IMR-90 (cell line): ENCODE data around the gene TBC1D22A. TPM values are rescaled to one million over a fixed set of nuclear protein-coding genes. Genes with fewer than 3 reads are reported as not detected.

Source experiments
- ATAC-seq: fragments of 200-7000 bp; cut with Tn5 transposase; 2 replicates; pipeline ENCODE4 v1.9.1; 2020; ENCODE audit warnings: low read depth, mild to moderate bottlenecking, moderate library complexity
- BruUV-seq: library from RNA; stranded (reverse); fragments of 400-500 nt; replicated peaks from 2 replicates; lab custom pipeline; 2021; lab: Mats Ljungman, UMichigan
- CTCF ChIA-PET: fragments of 300-600 bp; formaldehyde crosslinking; extraction: SDS; loops from one replicate; lab custom pipeline; 2021; ENCODE audit warnings: antibody characterized with exemption; lab: Yijun Ruan, JAX
- POLR2A ChIA-PET: fragments of 300-600 bp; sonication (Branson Sonifier 250); formaldehyde crosslinking; loops from one replicate; lab custom pipeline; 2022; ENCODE audit warnings: antibody characterized with exemption; ENCODE audit not compliant: unreplicated experiment; lab: Charles Lee
- DNase-seq: peaks from one replicate; pipeline ENCODE4 v3.0.0; 2013
- H2AFZ ChIP-seq: replicated peaks from 2 replicates; pipeline ENCODE3; 2013; ENCODE audit warnings: low read length, mild to moderate bottlenecking; ENCODE audit not compliant: poor library complexity
- H2AK5ac ChIP-seq: 2 replicates; pipeline ENCODE4 v1.6.1; 2013; ENCODE audit warnings: low read depth, low read length, inconsistent platforms
- H2AK9ac ChIP-seq: replicated peaks from 2 replicates; pipeline ENCODE3; 2013; ENCODE audit warnings: mild to moderate bottlenecking, low read depth, low read length, moderate library complexity; ENCODE audit not compliant: poor library complexity
- H2BK120ac ChIP-seq: 2 replicates; pipeline ENCODE4 v1.6.1; 2013; ENCODE audit warnings: low read depth, low read length, inconsistent platforms
- H2BK15ac ChIP-seq: 3 replicates; pipeline ENCODE4 v1.6.1; 2013; ENCODE audit warnings: low read depth, low read length, inconsistent platforms
- H2BK20ac ChIP-seq: 2 replicates; pipeline ENCODE4 v1.6.1; 2013; ENCODE audit warnings: low read depth, mild to moderate bottlenecking, inconsistent platforms, low read length, moderate library complexity
- H2BK5ac ChIP-seq: 2 replicates; pipeline ENCODE4 v1.6.1; 2013; ENCODE audit warnings: mild to moderate bottlenecking, low read depth, low read length, inconsistent platforms; ENCODE audit not compliant: poor library complexity, severe bottlenecking
- H3K14ac ChIP-seq: replicated peaks from 2 replicates; pipeline ENCODE4 v1.6.1; 2013; ENCODE audit warnings: low read depth, low read length, inconsistent platforms
- H3K18ac ChIP-seq: 2 replicates; pipeline ENCODE4 v1.6.1; 2013; ENCODE audit warnings: low read depth, low read length, control low read depth
- H3K23ac ChIP-seq: 2 replicates; pipeline ENCODE4 v1.6.1; 2013; ENCODE audit warnings: low read depth, low read length, inconsistent platforms
- H3K27ac ChIP-seq: 2 replicates; pipeline ENCODE4 v1.5.1; 2013; ENCODE audit warnings: mild to moderate bottlenecking, control low read depth, low read length; ENCODE audit not compliant: insufficient read depth
- H3K27me3 ChIP-seq: 2 replicates; pipeline ENCODE4 v1.6.1; 2013; ENCODE audit warnings: low read length; ENCODE audit not compliant: control insufficient read depth, insufficient read depth
- H3K36me3 ChIP-seq: 2 replicates; pipeline ENCODE4 v1.6.1; 2013; ENCODE audit warnings: low read length, mixed read lengths; ENCODE audit not compliant: control insufficient read depth, insufficient read depth
- H3K4ac ChIP-seq: 2 replicates; pipeline ENCODE4 v1.6.1; 2013; ENCODE audit warnings: low read depth, low read length, inconsistent platforms
- H3K4me1 ChIP-seq: 2 replicates; pipeline ENCODE4 v1.6.1; 2013; ENCODE audit warnings: low read length, mixed read lengths; ENCODE audit not compliant: control insufficient read depth, insufficient read depth
- H3K4me2 ChIP-seq: 2 replicates; pipeline ENCODE4 v1.6.1; 2013; ENCODE audit warnings: low read depth, mild to moderate bottlenecking, control low read depth, low read length, moderate library complexity
- H3K4me3 ChIP-seq: 2 replicates; pipeline ENCODE4 v1.5.1; 2013; ENCODE audit warnings: low read depth, mild to moderate bottlenecking, control low read depth, low read length, moderate library complexity; ENCODE audit not compliant: insufficient read depth
- H3K56ac ChIP-seq: 2 replicates; pipeline ENCODE4 v1.6.1; 2013; ENCODE audit warnings: low read length, inconsistent platforms; ENCODE audit not compliant: insufficient read depth; ENCODE audit errors: extremely low read depth
- H3K79me1 ChIP-seq, 2 experiments: 2 replicates each; pipeline ENCODE4 v1.6.1; 2013; ENCODE audit warnings: low read length in 2 of 2, inconsistent platforms in 1 of 2, low read depth in 1 of 2
- H3K9ac ChIP-seq: 2 replicates; pipeline ENCODE4 v1.6.1; 2013; ENCODE audit warnings: low read depth, low read length, control low read depth
- H3K9me1 ChIP-seq: 2 replicates; pipeline ENCODE4 v1.6.1; 2013; ENCODE audit warnings: low read length, inconsistent platforms; ENCODE audit not compliant: insufficient read depth
- H3K9me3 ChIP-seq: 2 replicates; pipeline ENCODE4 v1.6.1; 2013; ENCODE audit warnings: low read length; ENCODE audit not compliant: control insufficient read depth, insufficient read depth
- H4K20me1 ChIP-seq: 2 replicates; pipeline ENCODE4 v1.6.1; 2013; ENCODE audit warnings: low read length, inconsistent platforms; ENCODE audit not compliant: insufficient read depth
- H4K5ac ChIP-seq: 2 replicates; pipeline ENCODE4 v1.6.1; 2013; ENCODE audit warnings: mild to moderate bottlenecking, low read depth, low read length, control low read depth
- H4K8ac ChIP-seq, 2 experiments: 2 replicates each; pipeline ENCODE4 v1.6.1; 2013; ENCODE audit warnings: low read depth in 2 of 2, low read length in 2 of 2, control low read depth in 1 of 2, inconsistent platforms in 1 of 2
- H4K91ac ChIP-seq: 2 replicates; pipeline ENCODE4 v1.6.1; 2013; ENCODE audit warnings: low read depth, low read length, inconsistent platforms; ENCODE audit not compliant: insufficient read depth
- BHLHE40 ChIP-seq: fragments of 150-350 bp; IDR thresholded peaks from 2 replicates; pipeline ENCODE4 v1.6.1; 2016; ENCODE audit warnings: mild to moderate bottlenecking, low read depth, low read length
- CEBPB ChIP-seq: IDR thresholded peaks from 2 replicates; pipeline ENCODE4 v1.6.1; 2012; ENCODE audit warnings: low read depth, low read length, improper control_type of control experiment
- CHD1 ChIP-seq: IDR thresholded peaks from 2 replicates; pipeline ENCODE4 v1.6.1; 2012; ENCODE audit warnings: low read depth, low read length, improper control_type of control experiment
- ELK1 ChIP-seq: fragments of 150-350 bp; IDR thresholded peaks from 2 replicates; pipeline ENCODE4 v1.6.1; 2016; ENCODE audit warnings: low read depth, mild to moderate bottlenecking, low read length, moderate library complexity, borderline replicate concordance
- RAD21 ChIP-seq: IDR thresholded peaks from 2 replicates; pipeline ENCODE4 v1.6.1; 2012; ENCODE audit warnings: low read length, improper control_type of control experiment
- RCOR1 ChIP-seq: IDR thresholded peaks from 2 replicates; pipeline ENCODE4 v1.6.1; 2012; ENCODE audit warnings: mild to moderate bottlenecking, low read length, improper control_type of control experiment; ENCODE audit not compliant: insufficient replicate concordance
- WGBS, 2 experiments: methylation state at CpG; one replicate each; pipeline versions ENCODE4 v1.1.5 to v1.1.7; 2013; ENCODE audit warnings: missing lambda C conversion rate in 2 of 2; ENCODE audit not compliant: insufficient read length in 1 of 2; ENCODE audit errors: extremely low coverage in 2 of 2; 5-methylcytosine and 5-hydroxymethylcytosine counted together
- dilution Hi-C: fragments of 300-500 bp; cut with HindIII; formaldehyde crosslinking; loops from one replicate; pipeline ENCODE4 v1.14.3; 2018; ENCODE audit warnings: low sequenced_read_pairs; ENCODE audit not compliant: unreplicated experiment
- in situ Hi-C: fragments of 300-500 bp; cut with MboI; formaldehyde crosslinking; loops from 3 replicates; pipeline ENCODE4 v1.14.3; 2019; ENCODE audit warnings: low sequenced_read_pairs, inconsistent platforms, mixed read lengths
- intact Hi-C: fragments of 100-400 bp; cut with micrococcal nuclease; formaldehyde crosslinking; loops from 2 replicates; pipeline ENCODE4 v1.10.0; 2022
- polyA plus RNA-seq, 3 experiments: library from polyadenylated mRNA; depleted of rRNA; stranded (reverse); fragments of >200 nt; gene quantifications; 2 replicates each; pipeline ENCODE4 v1.2.3, GENCODE V29; 2012; ENCODE audit warnings: low replicate concordance in 1 of 3
- total RNA-seq: library from RNA; depleted of rRNA; stranded (reverse); fragments of >200 nt; gene quantifications from 2 replicates; pipeline ENCODE4 v1.2.3, GENCODE V29; 2012
- TF ChIP-seq, protein P1 (sequence below): conservative IDR thresholded peaks from 2 replicates; pipeline ENCODE4 v1.5.1; 2012; ENCODE audit warnings: mild to moderate bottlenecking, low read depth, low read length, improper control_type of control experiment

TBC1D22A gene
- total and polyA plus RNA-seq, 2 of the 4 experiments (the other 2 are of a cell fraction), result 9.0 to 16.7 TPM

- Histone ChIP-seq H3K4me3 (no peak overlapping the region), H3K56ac (no peak overlapping the region), H2BK120ac (no peak overlapping the region), H3K79me1 (peaks cover 31 to 70% of the 10 kb centered on the region in 2 experiments; a peak in 3 of 4 replicates), H2AFZ (no peak overlapping the region), H2AK9ac (peak overlapping the region; percentile 62), H3K18ac (no peak overlapping the region), H2BK15ac (no peak overlapping the region), H3K4me1 (peaks cover 45% of the 10 kb centered on the region), H3K14ac (0 out of 2 replicates have a peak overlapping the region, but pooled peaks have one; percentile 41), H4K91ac (no peak overlapping the region), H4K5ac (no peak overlapping the region), H2AK5ac (peak overlapping the region; percentile 0; the same call in 1 of the 2 replicates), H3K9me3 (no peaks in the 10 kb centered on the region), H2BK5ac (no peak overlapping the region), H4K8ac (no peak overlapping the region; a peak in 1 of 4 replicates), H3K23ac (no peak overlapping the region; the same call in 1 of the 2 replicates), H3K4me2 (peak overlapping the region; percentile 44), H3K36me3 (peaks cover 9% of the 10 kb centered on the region), H3K4ac (peak overlapping the region; percentile 10; the same call in 1 of the 2 replicates), H3K27me3 (no peaks in the 10 kb centered on the region), H4K20me1 (peaks cover 59% of the 10 kb centered on the region), H3K9me1 (peaks cover 23% of the 10 kb centered on the region), H3K27ac (peak overlapping the region; percentile 3; the same call in 1 of the 2 replicates), H3K9ac (no peak overlapping the region), H2BK20ac (no peak overlapping the region)
- dilution Hi-C loops, result no loop called here
- 89% methylated on average over 7 of the region's 12 CpGs; no CpG with 5 or more reads in 1 of the 2 experiments for WGBS, 2 experiments
- intact Hi-C loops, result loop anchor here (5.0 kb wide), 1 partner anchor 1757 kb away; no protein-coding TSS in a partner anchor
- ChIA-PET POLR2A (no interaction called here), CTCF (no interaction called here)
- no TSS peak for BruUV-seq
- no peak for DNase-seq
- TF ChIP-seq RAD21, result no peak
- TF ChIP-seq, protein P1, sequence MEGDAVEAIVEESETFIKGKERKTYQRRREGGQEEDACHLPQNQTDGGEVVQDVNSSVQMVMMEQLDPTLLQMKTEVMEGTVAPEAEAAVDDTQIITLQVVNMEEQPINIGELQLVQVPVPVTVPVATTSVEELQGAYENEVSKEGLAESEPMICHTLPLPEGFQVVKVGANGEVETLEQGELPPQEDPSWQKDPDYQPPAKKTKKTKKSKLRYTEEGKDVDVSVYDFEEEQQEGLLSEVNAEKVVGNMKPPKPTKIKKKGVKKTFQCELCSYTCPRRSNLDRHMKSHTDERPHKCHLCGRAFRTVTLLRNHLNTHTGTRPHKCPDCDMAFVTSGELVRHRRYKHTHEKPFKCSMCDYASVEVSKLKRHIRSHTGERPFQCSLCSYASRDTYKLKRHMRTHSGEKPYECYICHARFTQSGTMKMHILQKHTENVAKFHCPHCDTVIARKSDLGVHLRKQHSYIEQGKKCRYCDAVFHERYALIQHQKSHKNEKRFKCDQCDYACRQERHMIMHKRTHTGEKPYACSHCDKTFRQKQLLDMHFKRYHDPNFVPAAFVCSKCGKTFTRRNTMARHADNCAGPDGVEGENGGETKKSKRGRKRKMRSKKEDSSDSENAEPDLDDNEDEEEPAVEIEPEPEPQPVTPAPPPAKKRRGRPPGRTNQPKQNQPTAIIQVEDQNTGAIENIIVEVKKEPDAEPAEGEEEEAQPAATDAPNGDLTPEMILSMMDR, result no peak
- no peak for TF ChIP-seq CEBPB
- no peak for TF ChIP-seq RCOR1
- no peak for TF ChIP-seq CHD1
- no peak for TF ChIP-seq BHLHE40
- no peak for TF ChIP-seq ELK1
- in situ Hi-C loops, result no loop called here
- ATAC-seq, result no peak
Measured at GRCh38 chr22:46734830-46735453, 27.5 kb upstream of the TBC1D22A start.
